OCI-M2 (cell line): ENCODE results near the gene MOCS1.

Source experiments
- DNase-seq: peaks from one replicate; lab custom pipeline; 2025; ENCODE audit not compliant: unreplicated experiment; lab: John Stamatoyannopoulos, UW

The MOCS1 gene

DNA sequence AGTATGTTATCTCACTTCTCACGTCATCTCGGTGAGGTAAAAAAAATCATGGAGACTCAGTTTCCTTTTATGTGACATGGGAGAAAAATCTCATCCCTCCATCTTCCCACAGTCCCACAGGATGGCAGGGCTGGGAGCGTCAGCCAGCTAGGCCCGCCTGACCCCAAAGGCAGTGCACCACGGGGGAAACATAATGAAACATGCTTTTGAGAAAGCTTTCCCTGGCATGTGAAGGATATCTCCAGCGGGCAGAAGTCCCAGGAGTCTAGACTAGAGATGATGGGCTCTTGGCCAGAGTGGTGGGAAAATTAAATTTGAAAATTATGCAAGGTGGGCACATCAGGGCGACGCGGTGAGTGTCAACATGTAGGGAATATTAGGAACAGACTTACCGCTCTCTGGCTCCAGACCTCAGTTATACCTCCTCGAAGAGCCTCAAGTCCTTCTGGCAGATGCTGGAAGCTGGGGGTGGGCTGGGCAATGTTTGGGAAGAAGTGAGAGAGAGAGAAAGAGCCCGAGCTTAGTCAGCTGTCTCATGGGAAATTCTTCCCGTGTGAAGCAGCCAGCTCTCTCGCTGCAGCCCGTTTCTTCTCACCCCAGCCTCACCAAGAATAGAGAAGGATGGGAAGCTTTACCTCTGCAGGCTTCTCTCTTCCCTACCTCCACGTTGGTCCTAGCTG lies 52.3 kb downstream of the MOCS1 start:
- no peak for DNase-seq

DNA sequence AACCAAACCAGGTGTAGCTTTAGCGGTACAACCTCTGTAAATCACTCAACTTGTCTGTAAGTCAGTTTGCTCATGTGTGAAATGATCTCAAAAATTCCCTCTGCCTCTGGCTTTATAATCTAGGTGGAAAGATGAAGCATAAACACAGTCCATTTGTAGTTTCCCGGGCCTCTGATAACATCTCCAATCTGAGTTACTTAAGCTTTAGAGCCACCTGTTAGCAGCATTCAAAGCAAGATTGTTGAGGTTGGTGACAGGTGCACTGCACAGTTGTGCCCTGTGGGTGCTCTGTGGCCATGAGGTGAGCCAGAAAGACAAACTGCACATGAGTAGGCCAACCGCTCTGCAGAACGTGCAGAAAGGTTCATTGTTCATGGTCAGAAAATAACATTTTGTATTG lies 53.7 kb downstream of the MOCS1 start:
- DNase-seq = no peak

DNA sequence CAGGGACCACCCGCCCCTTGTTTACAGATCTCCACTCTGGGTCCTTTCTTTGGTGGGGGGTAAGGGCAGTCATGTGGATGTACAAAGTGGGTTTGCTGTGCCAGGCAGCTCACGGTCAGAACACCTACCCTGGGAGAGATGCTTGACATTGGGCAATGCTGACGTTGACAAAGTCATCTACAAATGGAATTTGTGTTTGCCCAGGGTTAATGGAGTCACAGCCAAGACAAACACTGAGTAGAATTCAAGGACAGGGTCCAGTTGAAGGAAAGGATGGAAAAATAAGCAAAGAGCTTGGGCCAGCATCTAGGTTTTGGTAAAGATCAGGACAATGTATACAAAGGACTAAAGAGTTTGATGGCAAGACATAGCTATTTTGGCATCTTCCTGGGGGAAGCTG lies 54.7 kb downstream of the MOCS1 start:
- DNase-seq = no peak

DNA sequence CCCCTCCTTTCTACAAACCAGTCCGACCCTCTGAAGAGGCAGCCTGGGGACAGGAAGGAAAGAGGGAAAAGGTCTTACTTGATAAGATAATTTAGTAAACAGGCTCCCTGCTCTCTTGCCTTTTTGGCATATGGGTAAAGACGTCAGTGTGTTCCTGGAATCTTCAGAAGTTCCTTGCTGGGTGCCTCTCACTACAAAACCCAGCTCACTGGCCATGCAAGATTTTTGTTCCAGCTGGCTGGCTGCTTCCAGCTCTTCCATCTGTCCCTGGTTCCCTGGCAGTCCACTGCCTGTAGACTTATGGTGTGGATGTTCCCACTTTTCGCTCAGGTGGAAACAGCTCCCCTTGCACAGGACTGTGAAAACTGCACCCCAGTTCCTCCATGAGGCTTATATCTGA lies 57.4 kb downstream of the MOCS1 start:
- no peak for DNase-seq

DNA sequence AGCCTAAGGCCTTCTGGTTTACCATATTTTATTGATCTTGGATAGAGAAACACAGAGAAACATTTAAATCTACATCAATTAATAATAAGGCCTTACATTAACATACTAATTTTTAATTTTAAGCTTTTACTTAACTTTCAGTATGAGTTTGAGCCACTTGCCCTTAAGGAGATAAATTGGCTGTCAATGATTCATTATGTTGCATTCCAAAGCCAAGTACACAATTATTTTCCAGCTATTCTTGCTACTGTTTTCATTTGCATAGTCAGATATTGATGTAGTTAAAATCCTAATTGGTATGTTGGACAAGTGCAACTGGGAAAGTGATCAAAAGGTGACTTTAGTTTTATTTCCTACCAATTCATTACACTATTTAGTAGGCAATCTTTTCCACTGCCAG lies 58.2 kb downstream of the MOCS1 start:
- no peak for DNase-seq

DNA sequence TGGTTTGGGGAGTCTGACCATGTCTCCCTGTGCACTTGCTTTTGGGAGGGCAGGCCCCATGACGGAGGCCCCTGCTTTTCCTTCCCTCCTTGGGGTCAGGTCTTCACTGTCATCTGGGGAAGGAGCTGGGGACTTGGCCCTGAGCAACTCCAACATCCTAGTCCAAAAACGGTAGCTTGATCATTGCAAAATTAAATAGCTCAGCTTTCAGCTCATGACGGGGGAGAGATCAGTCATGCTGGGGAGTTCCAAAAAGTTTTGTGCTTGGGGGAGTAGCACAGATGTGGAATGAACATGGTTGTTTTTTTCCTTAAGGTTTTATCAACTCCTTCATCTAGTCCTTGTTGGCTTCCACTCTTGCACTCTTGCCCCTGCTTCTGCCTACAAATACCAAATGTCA lies 60.8 kb downstream of the MOCS1 start:
- DNase-seq = no peak

DNA sequence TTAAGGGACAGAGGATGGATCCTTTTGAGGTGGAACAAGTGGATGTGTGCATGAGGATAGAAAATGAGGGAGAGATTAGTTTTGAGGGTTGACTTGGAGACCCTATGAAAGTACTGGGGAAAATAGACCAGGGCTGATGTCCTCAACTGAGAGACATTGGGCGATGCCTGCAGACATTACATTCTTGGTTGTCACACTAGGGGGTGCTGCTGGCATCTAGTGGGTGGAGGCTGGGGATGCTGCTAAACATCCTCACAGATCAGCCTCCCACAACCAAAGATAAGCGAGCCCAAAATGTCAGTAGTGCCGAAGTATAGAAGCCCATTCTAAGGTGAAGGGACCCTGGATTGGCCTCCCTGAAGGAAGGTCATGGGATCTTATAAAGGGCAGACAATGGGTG lies 63.3 kb downstream of the MOCS1 start:
- DNase-seq = no peak

DNA sequence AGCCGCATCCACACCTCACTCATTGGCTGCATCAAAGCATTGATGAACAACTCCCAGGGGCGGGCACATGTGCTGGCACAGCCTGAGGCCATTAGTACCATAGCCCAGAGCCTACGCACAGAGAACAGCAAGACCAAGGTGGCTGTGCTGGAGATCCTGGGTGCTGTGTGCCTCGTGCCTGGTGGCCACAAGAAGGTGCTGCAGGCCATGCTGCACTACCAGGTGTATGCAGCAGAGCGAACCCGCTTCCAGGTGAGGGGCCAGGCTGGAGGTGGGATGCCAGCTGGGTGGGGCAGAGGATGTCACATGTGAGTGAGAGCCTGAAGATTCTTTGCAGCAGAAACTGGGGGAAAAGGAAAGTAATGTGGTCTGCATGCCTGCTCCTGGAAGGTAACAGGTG lies 66.7 kb downstream of the MOCS1 start:
- no peak for DNase-seq

DNA sequence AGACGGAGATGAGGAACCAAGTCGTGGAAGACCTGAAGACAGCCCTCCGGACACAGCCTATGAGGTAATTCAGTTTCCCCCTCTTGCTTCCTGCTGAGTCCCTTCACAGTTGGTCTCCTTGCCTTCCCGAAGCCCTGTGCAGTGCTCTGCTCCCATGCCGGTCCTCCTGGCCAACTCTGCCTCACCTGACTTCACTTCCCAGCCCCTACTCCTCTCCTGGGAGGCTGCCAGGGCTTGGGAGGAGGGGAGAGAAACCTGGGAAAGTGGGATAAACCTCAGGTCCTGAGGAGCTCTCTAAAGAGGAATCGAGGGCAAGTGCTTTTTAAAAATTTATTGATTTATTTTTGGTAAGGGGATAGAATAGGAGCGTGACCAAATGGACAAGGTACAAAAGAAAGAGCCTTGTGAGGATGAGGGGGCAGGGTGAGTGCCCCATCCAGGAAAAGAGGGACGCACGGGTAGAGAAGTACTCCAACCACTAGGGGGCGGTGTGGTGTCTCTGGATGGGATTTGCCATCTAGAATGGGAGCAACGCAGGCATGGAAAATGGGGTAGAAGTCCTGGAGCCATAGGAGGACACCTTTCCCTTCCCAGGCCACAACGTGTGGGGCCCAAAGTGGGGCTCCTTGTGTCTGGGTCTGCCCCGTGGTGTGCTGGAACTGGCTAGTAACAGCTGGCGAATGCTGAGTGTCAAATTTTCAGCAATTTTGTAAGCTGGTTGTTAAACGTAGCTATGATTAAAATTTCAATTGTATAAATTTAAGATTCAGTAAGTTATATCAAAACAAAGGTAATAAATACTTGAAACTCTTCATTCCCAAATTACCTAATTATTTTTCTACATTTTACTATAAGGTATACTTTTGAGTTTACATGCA lies 69.0 kb downstream of the MOCS1 start:
- no peak for DNase-seq

DNA sequence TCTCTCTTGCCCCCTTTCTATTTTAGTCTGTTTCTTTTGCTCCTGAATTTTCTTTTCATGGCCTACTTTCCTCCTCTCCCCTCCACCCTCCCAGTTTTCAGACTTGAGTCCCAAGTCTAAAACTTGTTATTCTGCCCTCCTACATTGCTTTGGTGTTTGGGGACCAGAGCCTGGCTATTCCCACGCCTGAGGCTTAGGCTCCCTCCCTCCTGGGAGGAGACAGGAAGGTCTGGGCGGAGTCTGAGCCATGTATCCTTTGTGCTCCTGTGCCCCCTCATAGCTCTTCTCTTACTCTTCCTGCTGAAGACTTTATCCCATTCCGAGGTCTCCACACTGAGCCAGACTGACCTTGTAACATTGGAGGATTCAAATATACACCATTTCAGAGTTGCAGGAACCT lies 72.6 kb downstream of the MOCS1 start:
- DNase-seq = no peak

DNA sequence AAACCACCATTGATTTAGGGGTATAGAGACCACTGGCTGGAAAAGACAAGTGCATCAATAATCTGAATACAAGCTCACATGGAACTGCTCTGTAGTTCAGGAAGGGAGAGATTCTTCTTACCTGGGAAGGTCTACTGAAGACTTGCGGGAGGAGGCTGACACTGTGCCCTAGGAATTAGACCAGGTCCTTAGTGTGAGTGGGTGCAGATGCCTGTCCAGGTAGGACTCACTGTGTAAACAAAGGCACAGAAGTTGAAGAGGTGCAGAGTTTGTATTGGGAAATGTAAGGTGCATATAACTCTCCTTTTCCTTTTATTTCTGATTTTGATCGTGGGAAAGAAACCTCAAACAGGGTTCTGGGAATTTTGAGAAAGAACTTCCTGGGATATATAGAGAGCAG lies 75.2 kb downstream of the MOCS1 start:
- DNase-seq = no peak

DNA sequence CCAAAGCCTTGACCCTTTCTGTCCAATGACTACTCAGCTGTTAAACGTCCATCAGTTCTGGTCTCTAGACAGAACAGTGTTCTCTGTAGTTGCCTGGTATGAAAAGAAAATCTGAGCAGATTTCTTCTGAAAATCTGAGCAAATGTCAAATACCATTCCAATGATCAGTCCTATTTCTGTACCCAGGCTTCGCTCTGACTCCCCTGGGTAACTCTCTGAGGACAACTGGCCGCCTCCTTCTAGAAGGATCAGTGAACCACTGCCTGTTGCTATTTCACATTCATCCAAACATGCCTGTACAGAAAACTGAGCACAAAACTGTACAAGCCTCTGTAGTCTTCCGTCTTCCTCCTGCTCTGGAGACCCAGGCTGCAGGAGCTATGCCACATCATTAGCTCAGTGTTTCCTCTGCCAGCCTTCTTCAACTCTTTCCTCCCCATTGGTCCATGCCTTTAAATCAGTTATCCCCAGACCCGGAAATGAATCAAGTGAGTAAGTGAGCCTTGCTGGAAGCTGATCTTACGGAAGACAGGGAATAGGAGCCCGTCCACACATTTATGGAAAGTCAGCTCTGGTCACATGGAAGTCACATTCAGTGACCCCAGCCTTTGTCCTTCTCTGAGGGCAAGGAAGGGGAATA lies 78.8 kb downstream of the MOCS1 start:
- DNase-seq = no peak
